Endothelial cell (in vitro differentiated cells): ENCODE measurements around the gene ADORA2A. TPM values are rescaled to one million over a fixed set of nuclear protein-coding genes. Genes with fewer than 3 reads are reported as not detected.

ENCODE experiments used
- DNase-seq: peaks from one replicate; pipeline ENCODE4 v3.0.0; 2021; ENCODE audit warnings: low spot score
- H3K27ac Mint-ChIP-seq: one replicate; pipeline ENCODE4 v1.8.0; 2021; ENCODE audit warnings: mixed read lengths, inconsistent platforms; ENCODE audit not compliant: unreplicated experiment
- H3K27me3 Mint-ChIP-seq: one replicate; pipeline ENCODE4 v1.8.0; 2021; ENCODE audit warnings: mild to moderate bottlenecking, moderate library complexity, mixed read lengths, inconsistent platforms; ENCODE audit not compliant: unreplicated experiment
- H3K36me3 Mint-ChIP-seq: one replicate; pipeline ENCODE4 v1.8.0; 2021; ENCODE audit warnings: mild to moderate bottlenecking, low read depth, mixed read lengths, inconsistent platforms; ENCODE audit not compliant: unreplicated experiment
- H3K4me1 Mint-ChIP-seq: one replicate; pipeline ENCODE4 v1.8.0; 2021; ENCODE audit warnings: mild to moderate bottlenecking, mixed read lengths, inconsistent platforms; ENCODE audit not compliant: unreplicated experiment
- H3K4me3 Mint-ChIP-seq: one replicate; pipeline ENCODE4 v1.8.0; 2021; ENCODE audit warnings: mild to moderate bottlenecking, mixed read lengths, inconsistent platforms; ENCODE audit not compliant: unreplicated experiment
- H3K9me3 Mint-ChIP-seq: one replicate; pipeline ENCODE4 v1.8.0; 2021; ENCODE audit warnings: mixed read lengths, inconsistent platforms; ENCODE audit not compliant: unreplicated experiment
- CTCF ChIP-seq: fragments of 200-600 bp; sonication (generic); IDR thresholded peaks from one replicate; pipeline ENCODE4 v1.5.0; 2021; ENCODE audit warnings: antibody characterized with exemption; ENCODE audit not compliant: unreplicated experiment
- total RNA-seq: library from RNA; stranded (reverse); fragmentation: NEBNext Ultra II Directional; extraction: Animal tissue kit (Norgen Biotek cat#: 25700); gene quantifications from one replicate; pipeline ENCODE4 v1.2.1, GENCODE V29; 2021; ENCODE audit not compliant: unreplicated experiment

The ADORA2A gene
- total RNA-seq, 1 donor from 2014 or later, result 18.5 TPM

GRCh38 chr22:24420072-24420976 lies 7.1 kb upstream of the ADORA2A start:
- peaks cover 14% of the 10 kb centered on the region for H3K27me3 Mint-ChIP-seq
- H3K9me3 Mint-ChIP-seq, result no peaks in the 10 kb centered on the region
- TF ChIP-seq CTCF, result no peak
- peak; percentile 80 for DNase-seq
- peaks cover 25% of the 10 kb centered on the region for H3K4me1 Mint-ChIP-seq
- H3K27ac Mint-ChIP-seq, result peak overlapping the region; percentile 87
- peaks cover 6% of the 10 kb centered on the region for H3K36me3 Mint-ChIP-seq
- H3K4me3 Mint-ChIP-seq, result no peak overlapping the region

GRCh38 chr22:24420977-24421343 lies 6.4 kb upstream of the ADORA2A start:
- Mint-ChIP-seq H3K27ac (no peak overlapping the region), H3K4me3 (no peak overlapping the region), H3K36me3 (peaks cover 4% of the 10 kb centered on the region), H3K27me3 (peaks cover 20% of the 10 kb centered on the region), H3K4me1 (peaks cover 29% of the 10 kb centered on the region), H3K9me3 (no peaks in the 10 kb centered on the region)
- no peak for DNase-seq
- no peak for TF ChIP-seq CTCF

- no peak for DNase-seq
- H3K36me3 Mint-ChIP-seq, result no peaks in the 10 kb centered on the region
- no peak overlapping the region for H3K27ac Mint-ChIP-seq
- H3K4me3 Mint-ChIP-seq, result no peak overlapping the region
- peaks cover 29% of the 10 kb centered on the region for H3K4me1 Mint-ChIP-seq
- H3K27me3 Mint-ChIP-seq, result peaks cover 17% of the 10 kb centered on the region
- peak; percentile 47 for TF ChIP-seq CTCF
- no peaks in the 10 kb centered on the region for H3K9me3 Mint-ChIP-seq
Measured at GRCh38 chr22:24421428-24421931, 5.9 kb upstream of the ADORA2A start.

GRCh38 chr22:24422102-24422665 lies 5.2 kb upstream of the ADORA2A start:
- Mint-ChIP-seq H3K27me3 (peaks cover 17% of the 10 kb centered on the region), H3K4me1 (peaks cover 29% of the 10 kb centered on the region), H3K36me3 (no peaks in the 10 kb centered on the region), H3K27ac (no peak overlapping the region), H3K4me3 (peak overlapping the region; percentile 82), H3K9me3 (no peaks in the 10 kb centered on the region)
- TF ChIP-seq CTCF, result no peak
- DNase-seq, result no peak
